ENCODE data around the gene WFS1. TPM values are rescaled to one million over a fixed set of nuclear protein-coding genes. Genes with fewer than 3 reads are reported as not detected.

Gene WFS1
- total and polyA plus RNA-seq, 2 experiments from 2014 or later = 36.1 to 43.1 TPM

GRCh38 chr4:6345866-6346265 lies 76.2 kb downstream of the WFS1 start:
- no peaks in the 10 kb centered on the region for H3K9me3 ChIP-seq (ENCODE audit: low read depth)
- no peaks in the 10 kb centered on the region for H3K27me3 ChIP-seq
- no peak overlapping the region for H2AFZ ChIP-seq
- H3K36me3 ChIP-seq (replicated peaks; ENCODE audit: insufficient read depth, low read depth) = no peaks in the 10 kb centered on the region
- H3K4me1 ChIP-seq (ENCODE audit: insufficient read depth) = no peaks in the 10 kb centered on the region
- no peak for TF ChIP-seq EZH2phosphoT487 (IDR thresholded peaks at IDR 0.05; ENCODE audit: low read depth, severe bottlenecking, unreplicated experiment)
- TF ChIP-seq EZH2 (IDR thresholded peaks at IDR 0.05; ENCODE audit: borderline replicate concordance) = no peak
- no peak for TF ChIP-seq CTCF (IDR thresholded peaks at IDR 0.05; ENCODE audit: poor library complexity)
- H3K27ac ChIP-seq = no peak overlapping the region
- H3K79me2 ChIP-seq = no peaks in the 10 kb centered on the region
- H3K4me3 ChIP-seq = no peak overlapping the region
- no peaks in the 10 kb centered on the region for H4K20me1 ChIP-seq (ENCODE audit: insufficient read depth, poor library complexity, severe bottlenecking)
- WGBS (ENCODE audit: low lambda C conversion rate, missing lambda C conversion rate) = 89% methylated on average over 13 of the region's 13 CpGs
- no peaks in the 10 kb centered on the region for H3K9me2 ChIP-seq (replicated peaks; ENCODE audit: insufficient read depth)
- DNase-seq (ENCODE audit: low spot score) = no peak
- H3K4me2 ChIP-seq = no peak overlapping the region

- 86% methylated on average over 14 of the region's 16 CpGs for WGBS (ENCODE audit: low lambda C conversion rate, missing lambda C conversion rate)
- Histone ChIP-seq H3K9me2 (replicated peaks; ENCODE audit: insufficient read depth) (no peaks in the 10 kb centered on the region), H3K36me3 (replicated peaks; ENCODE audit: insufficient read depth, low read depth) (no peaks in the 10 kb centered on the region), H4K20me1 (ENCODE audit: insufficient read depth, poor library complexity, severe bottlenecking) (no peaks in the 10 kb centered on the region), H3K27me3 (no peaks in the 10 kb centered on the region), H3K4me2 (no peak overlapping the region), H3K27ac (no peak overlapping the region), H3K4me3 (no peak overlapping the region), H3K9me3 (ENCODE audit: low read depth) (no peaks in the 10 kb centered on the region), H2AFZ (no peak overlapping the region), H3K4me1 (ENCODE audit: insufficient read depth) (no peaks in the 10 kb centered on the region), H3K79me2 (no peaks in the 10 kb centered on the region)
- TF ChIP-seq EZH2phosphoT487 (IDR thresholded peaks at IDR 0.05; ENCODE audit: low read depth, severe bottlenecking, unreplicated experiment) (no peak), CTCF (IDR thresholded peaks at IDR 0.05; ENCODE audit: poor library complexity) (no peak), EZH2 (IDR thresholded peaks at IDR 0.05; ENCODE audit: borderline replicate concordance) (no peak)
- no peak for DNase-seq (ENCODE audit: low spot score)
These were observed 76.9 kb downstream of the WFS1 start for GRCh38 chr4:6346373-6347110.

GRCh38 chr4:6347511-6348045 lies 77.9 kb downstream of the WFS1 start:
- no peaks in the 10 kb centered on the region for H3K36me3 ChIP-seq (replicated peaks; ENCODE audit: insufficient read depth, low read depth)
- no peak for TF ChIP-seq EZH2 (IDR thresholded peaks at IDR 0.05; ENCODE audit: borderline replicate concordance)
- no peak for TF ChIP-seq CTCF (IDR thresholded peaks at IDR 0.05; ENCODE audit: poor library complexity)
- no peak for TF ChIP-seq EZH2phosphoT487 (IDR thresholded peaks at IDR 0.05; ENCODE audit: low read depth, severe bottlenecking, unreplicated experiment)
- H3K79me2 ChIP-seq = no peaks in the 10 kb centered on the region
- H3K27ac ChIP-seq = no peak overlapping the region
- H3K4me3 ChIP-seq = no peak overlapping the region
- WGBS (ENCODE audit: low lambda C conversion rate, missing lambda C conversion rate) = 84% methylated on average over 15 of the region's 17 CpGs
- no peaks in the 10 kb centered on the region for H3K27me3 ChIP-seq
- H3K9me2 ChIP-seq (replicated peaks; ENCODE audit: insufficient read depth) = no peaks in the 10 kb centered on the region
- no peaks in the 10 kb centered on the region for H3K4me1 ChIP-seq (ENCODE audit: insufficient read depth)
- DNase-seq (ENCODE audit: low spot score) = no peak
- H3K9me3 ChIP-seq (ENCODE audit: low read depth) = no peaks in the 10 kb centered on the region
- no peak overlapping the region for H2AFZ ChIP-seq
- H4K20me1 ChIP-seq (ENCODE audit: insufficient read depth, poor library complexity, severe bottlenecking) = no peaks in the 10 kb centered on the region
- H3K4me2 ChIP-seq = no peak overlapping the region
